Activated T-helper 1 cell treated with anti-CD3 and anti-CD28 coated beads, Interleukin-12 subunit alpha, Interleukin-12 subunit beta, Interleukin-2, Interleukin-4 antibody, amounts not matched to agents 30 ng/mL and 10 ng/mL and 1 ng/mL, durations not matched to agents 14 hours and 24 hours and 36 hours (primary cell): Measurements from ENCODE around the gene CD4. TPM values are rescaled to one million over a fixed set of nuclear protein-coding genes. Genes with fewer than 3 reads are reported as not detected.

Source experiments
- DNase-seq: peaks from one replicate; pipeline ENCODE4 v3.0.0; 2021; ENCODE audit warnings: low spot score
- H3K27ac Mint-ChIP-seq: one replicate; pipeline ENCODE4 v1.8.0; 2021; ENCODE audit warnings: mild to moderate bottlenecking, mixed read lengths
- H3K27me3 Mint-ChIP-seq: one replicate; pipeline ENCODE4 v1.8.0; 2022; ENCODE audit warnings: mild to moderate bottlenecking, moderate library complexity, mixed read lengths; ENCODE audit not compliant: insufficient read depth
- H3K36me3 Mint-ChIP-seq: one replicate; pipeline ENCODE4 v1.8.0; 2021; ENCODE audit warnings: low read depth, mixed read lengths
- H3K4me1 Mint-ChIP-seq: one replicate; pipeline ENCODE4 v1.8.0; 2021; ENCODE audit warnings: low read depth, mixed read lengths
- H3K4me3 Mint-ChIP-seq: one replicate; pipeline ENCODE4 v1.8.0; 2021; ENCODE audit warnings: mild to moderate bottlenecking, moderate library complexity, mixed read lengths
- H3K9me3 Mint-ChIP-seq: one replicate; pipeline ENCODE4 v1.8.0; 2021; ENCODE audit warnings: mixed read lengths
- intact Hi-C: fragments of 100-400 bp; cut with micrococcal nuclease; formaldehyde crosslinking; loops from one replicate; pipeline ENCODE4 v1.15.1; 2024
- total RNA-seq: library from RNA; stranded (reverse); gene quantifications from 2 replicates; pipeline ENCODE4 v1.2.3, GENCODE V29; 2022

Gene CD4
- total RNA-seq, 1 donor from 2014 or later, result 311 TPM

GRCh38 chr12:6767353-6768319, 21.7 kb upstream of the CD4 start:
- Mint-ChIP-seq H3K36me3 (peaks cover 18% of the 10 kb centered on the region), H3K27ac (peak overlapping the region; percentile 86), H3K4me3 (peak overlapping the region; percentile 94), H3K4me1 (peaks cover 73% of the 10 kb centered on the region), H3K9me3 (no peaks in the 10 kb centered on the region), H3K27me3 (peaks cover 13% of the 10 kb centered on the region)
- intact Hi-C loops, result loop anchor here (2.0 kb wide), 2 partner anchors 13 to 43 kb away; partner anchors contain the start of gene COPS7A
- no peak for DNase-seq

GRCh38 chr12:6768437-6768914, 20.9 kb upstream of the CD4 start:
- Mint-ChIP-seq H3K4me3 (peak overlapping the region; percentile 94), H3K27me3 (peaks cover 13% of the 10 kb centered on the region), H3K27ac (peak overlapping the region; percentile 74), H3K36me3 (peaks cover 20% of the 10 kb centered on the region), H3K9me3 (no peaks in the 10 kb centered on the region), H3K4me1 (peaks cover 76% of the 10 kb centered on the region)
- intact Hi-C loops, result no loop called here
- DNase-seq, result no peak

- Mint-ChIP-seq H3K36me3 (peaks cover 20% of the 10 kb centered on the region), H3K27ac (peak overlapping the region; percentile 74), H3K4me1 (peaks cover 75% of the 10 kb centered on the region), H3K4me3 (peak overlapping the region; percentile 94), H3K27me3 (peaks cover 12% of the 10 kb centered on the region), H3K9me3 (no peaks in the 10 kb centered on the region)
- no peak for DNase-seq
- intact Hi-C loops, result no loop called here
Measured at GRCh38 chr12:6768990-6769389, 20.3 kb upstream of the CD4 start.

GRCh38 chr12:6769666-6770065, 19.7 kb upstream of the CD4 start:
- Mint-ChIP-seq H3K27ac (peak overlapping the region; percentile 52), H3K4me3 (no peak overlapping the region), H3K4me1 (peaks cover 75% of the 10 kb centered on the region)

GRCh38 chr12:6770094-6770493, 19.2 kb upstream of the CD4 start:
- no peaks in the 10 kb centered on the region for H3K9me3 Mint-ChIP-seq
- no peak for DNase-seq
- H3K4me1 Mint-ChIP-seq, result peaks cover 75% of the 10 kb centered on the region
- intact Hi-C loops, result loop anchor here (5.0 kb wide), 4 partner anchors 57 to 187 kb away; partner anchors contain the start of genes CHD4, P3H3 and ZNF384
- no peak overlapping the region for H3K4me3 Mint-ChIP-seq
- H3K27ac Mint-ChIP-seq, result peak overlapping the region; percentile 52
- H3K36me3 Mint-ChIP-seq, result peaks cover 29% of the 10 kb centered on the region
- peaks cover 3% of the 10 kb centered on the region for H3K27me3 Mint-ChIP-seq

More at GRCh38 chr12:6769666-6770065, 19.7 kb upstream of the CD4 start:
- Mint-ChIP-seq H3K27me3 (peaks cover 5% of the 10 kb centered on the region), H3K9me3 (no peaks in the 10 kb centered on the region), H3K36me3 (peaks cover 25% of the 10 kb centered on the region)
- intact Hi-C loops, result loop anchor here (5.0 kb wide), 4 partner anchors 58 to 188 kb away; partner anchors contain the start of genes CHD4, P3H3 and ZNF384
- no peak for DNase-seq

- Mint-ChIP-seq H3K4me1 (peaks cover 75% of the 10 kb centered on the region), H3K9me3 (no peaks in the 10 kb centered on the region), H3K4me3 (peak overlapping the region; percentile 62), H3K27me3 (peaks cover 2% of the 10 kb centered on the region), H3K27ac (peak overlapping the region; percentile 79), H3K36me3 (peaks cover 34% of the 10 kb centered on the region)
- intact Hi-C loops, result loop anchor here (5.0 kb wide), 4 partner anchors 57 to 187 kb away; partner anchors contain the start of genes CHD4, P3H3 and ZNF384
- no peak for DNase-seq
Measured at GRCh38 chr12:6770600-6770999, 18.7 kb upstream of the CD4 start.

GRCh38 chr12:6771091-6771495, 18.2 kb upstream of the CD4 start:
- Mint-ChIP-seq H3K36me3 (peaks cover 39% of the 10 kb centered on the region), H3K27ac (peak overlapping the region; percentile 86), H3K4me1 (peaks cover 77% of the 10 kb centered on the region), H3K4me3 (peak overlapping the region; percentile 82), H3K9me3 (no peaks in the 10 kb centered on the region), H3K27me3 (no peaks in the 10 kb centered on the region)
- intact Hi-C loops, result loop anchor here (5.0 kb wide), 4 partner anchors 56 to 186 kb away; partner anchors contain the start of genes CHD4, P3H3 and ZNF384
- no peak for DNase-seq

- Mint-ChIP-seq H3K27ac (peak overlapping the region; percentile 86), H3K4me1 (peaks cover 84% of the 10 kb centered on the region), H3K9me3 (no peaks in the 10 kb centered on the region), H3K27me3 (no peaks in the 10 kb centered on the region), H3K36me3 (peaks cover 46% of the 10 kb centered on the region), H3K4me3 (peak overlapping the region; percentile 82)
- intact Hi-C loops, result loop anchor here (1.0 to 5.0 kb wide), 7 partner anchors 7 to 186 kb away; partner anchors contain the start of genes CD4, CHD4, P3H3 and ZNF384
- no peak for DNase-seq
Measured at GRCh38 chr12:6771509-6772330, 17.6 kb upstream of the CD4 start.

GRCh38 chr12:6772331-6772695, 17.0 kb upstream of the CD4 start, which contains the start of gene LAG3:
Gene LAG3 (plus strand): TSS chr12:6772520. CDS start chr12:6772853, 333 bp downstream.
- Mint-ChIP-seq H3K4me3 (peak within 1 kb of the TSS; percentile 82), H3K27ac (peak within 1 kb of the TSS; percentile 86), H3K27me3 (no peaks in the 10 kb centered on the region), H3K36me3 (peaks cover 47% of the 10 kb centered on the region), H3K9me3 (no peaks in the 10 kb centered on the region), H3K4me1 (peaks cover 85% of the 10 kb centered on the region)
- no peak for DNase-seq
- intact Hi-C loops, result loop anchor here (1.0 to 5.0 kb wide), 7 partner anchors 8 to 185 kb away; partner anchors contain the start of genes CD4, CHD4, P3H3 and ZNF384

GRCh38 chr12:6772726-6773589, 16.4 kb upstream of the CD4 start:
- Mint-ChIP-seq H3K9me3 (no peaks in the 10 kb centered on the region), H3K4me3 (peak overlapping the region; percentile 82), H3K27me3 (no peaks in the 10 kb centered on the region), H3K36me3 (peaks cover 52% of the 10 kb centered on the region), H3K27ac (peak overlapping the region; percentile 86), H3K4me1 (peaks cover 85% of the 10 kb centered on the region)
- DNase-seq, result no peak
- intact Hi-C loops, result loop anchor here (1.0 to 5.0 kb wide), 7 partner anchors 7 to 184 kb away; partner anchors contain the start of genes CD4, CHD4, P3H3 and ZNF384

GRCh38 chr12:6773590-6774351, 15.6 kb upstream of the CD4 start:
- peak overlapping the region; percentile 91 for H3K4me3 Mint-ChIP-seq
- H3K9me3 Mint-ChIP-seq, result no peaks in the 10 kb centered on the region
- peaks cover 85% of the 10 kb centered on the region for H3K4me1 Mint-ChIP-seq
- no peak for DNase-seq
- intact Hi-C loops, result loop anchor here (2.0 to 5.0 kb wide), 5 partner anchors 15 to 184 kb away; partner anchors contain the start of genes CD4, CHD4, P3H3 and ZNF384
- peaks cover 58% of the 10 kb centered on the region for H3K36me3 Mint-ChIP-seq
- H3K27ac Mint-ChIP-seq, result peak overlapping the region; percentile 87
- no peaks in the 10 kb centered on the region for H3K27me3 Mint-ChIP-seq
